Epithelial cell of umbilical artery (primary cell): ENCODE measurements around the gene CLP1. TPM values are rescaled to one million over a fixed set of nuclear protein-coding genes. Genes with fewer than 3 reads are reported as not detected.

ENCODE experiments used
- total RNA-seq: library from RNA; depleted of rRNA; stranded (reverse); fragments of >200 nt; gene quantifications from 2 replicates; pipeline ENCODE4 v1.2.3, GENCODE V29; 2014

Gene CLP1
- 28.3 and 31.5 TPM in 2 replicates for total RNA-seq

DNA sequence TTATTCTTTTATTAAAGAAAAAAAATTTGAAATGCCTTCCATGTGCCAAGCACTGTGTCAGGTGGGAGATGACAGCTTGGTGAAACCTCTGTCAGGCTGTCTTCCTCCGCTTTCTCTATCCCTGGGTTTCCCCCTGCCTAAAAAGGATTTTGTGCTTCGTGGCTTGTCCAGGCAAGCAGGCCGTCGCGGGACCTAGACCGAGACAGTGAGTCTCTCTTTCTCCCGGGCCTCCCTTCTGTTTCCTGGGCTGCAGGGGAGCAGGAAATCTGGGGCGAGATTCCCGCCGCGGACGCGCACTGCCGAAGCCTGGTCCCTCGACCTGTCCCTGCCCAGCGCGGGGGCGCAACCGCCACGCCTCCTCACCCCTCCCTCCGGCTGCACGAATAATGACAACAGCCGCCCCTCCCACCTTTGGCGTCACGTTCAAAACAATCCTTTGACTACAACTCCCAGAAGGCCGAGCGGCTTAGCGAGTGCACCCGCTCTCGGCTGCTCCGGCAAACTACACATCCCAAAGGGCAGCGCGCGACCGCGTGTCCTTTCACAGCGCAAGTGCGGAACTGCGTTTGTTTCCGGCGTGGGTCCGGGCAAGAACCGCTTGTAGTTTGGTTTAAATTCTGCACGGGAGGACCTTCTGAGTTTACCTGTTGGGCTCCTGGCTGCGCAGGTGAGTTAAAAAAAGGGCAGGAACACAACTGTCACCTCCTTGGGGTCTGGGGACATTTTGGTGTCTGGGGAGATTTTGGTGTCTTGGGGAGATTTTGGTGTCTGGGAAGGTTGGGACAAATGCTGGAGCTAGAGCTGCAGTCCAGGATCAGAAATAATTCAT lies at the start of gene CLP1:
Gene CLP1, plus strand, starts transcription at position 569 of the 829 bp plus-strand sequence. CDS start 1,715 bp downstream, outside the sequence.

DNA sequence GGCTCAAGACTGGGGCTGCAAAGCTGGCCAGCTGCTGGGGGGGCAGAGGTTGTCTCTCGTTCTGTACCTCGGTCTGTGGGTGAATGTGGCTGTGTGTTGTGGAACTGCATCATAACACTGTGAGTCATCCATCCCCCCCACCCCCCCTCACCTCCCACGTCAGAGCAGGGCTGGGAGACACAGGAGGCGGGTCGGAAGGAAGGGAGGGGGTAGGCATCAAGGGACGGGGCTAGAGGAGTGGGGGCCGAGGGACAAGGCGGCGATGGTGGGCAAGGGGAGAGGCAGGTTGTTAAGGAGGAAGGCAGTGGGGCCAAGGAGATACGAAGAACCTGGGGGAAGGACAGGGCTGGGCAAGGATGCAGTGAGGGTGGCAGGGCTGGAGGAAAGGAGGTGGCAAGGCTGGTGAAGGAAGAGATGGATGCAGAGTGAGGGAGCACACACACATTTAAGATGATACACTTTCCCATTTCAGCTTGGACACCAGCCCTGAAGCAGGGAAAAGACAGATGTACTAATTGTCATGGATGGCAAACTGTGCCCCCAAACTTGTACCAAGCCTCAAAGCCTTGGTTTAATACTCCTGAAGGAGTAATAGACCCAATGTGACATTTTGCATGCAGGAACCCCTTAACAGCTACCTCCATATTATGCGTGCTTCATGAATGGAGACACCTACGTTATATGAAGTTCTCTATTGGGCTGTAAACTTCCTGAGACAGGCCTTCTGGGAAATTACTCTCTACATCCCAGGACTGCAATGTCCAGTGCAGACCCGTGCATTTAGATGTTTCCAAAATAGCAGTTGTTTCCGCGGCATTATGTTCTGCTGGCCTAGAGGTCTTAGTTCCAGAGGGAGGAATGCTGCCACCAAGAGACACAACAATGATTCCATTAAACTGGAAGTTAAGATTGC lies 7.5 kb upstream of the CLP1 start, which contains the start of gene YPEL4:
Gene YPEL4, minus strand, starts transcription at position 87 of the 913 bp plus-strand sequence. CDS start 2,805 bp downstream, outside the sequence.

DNA sequence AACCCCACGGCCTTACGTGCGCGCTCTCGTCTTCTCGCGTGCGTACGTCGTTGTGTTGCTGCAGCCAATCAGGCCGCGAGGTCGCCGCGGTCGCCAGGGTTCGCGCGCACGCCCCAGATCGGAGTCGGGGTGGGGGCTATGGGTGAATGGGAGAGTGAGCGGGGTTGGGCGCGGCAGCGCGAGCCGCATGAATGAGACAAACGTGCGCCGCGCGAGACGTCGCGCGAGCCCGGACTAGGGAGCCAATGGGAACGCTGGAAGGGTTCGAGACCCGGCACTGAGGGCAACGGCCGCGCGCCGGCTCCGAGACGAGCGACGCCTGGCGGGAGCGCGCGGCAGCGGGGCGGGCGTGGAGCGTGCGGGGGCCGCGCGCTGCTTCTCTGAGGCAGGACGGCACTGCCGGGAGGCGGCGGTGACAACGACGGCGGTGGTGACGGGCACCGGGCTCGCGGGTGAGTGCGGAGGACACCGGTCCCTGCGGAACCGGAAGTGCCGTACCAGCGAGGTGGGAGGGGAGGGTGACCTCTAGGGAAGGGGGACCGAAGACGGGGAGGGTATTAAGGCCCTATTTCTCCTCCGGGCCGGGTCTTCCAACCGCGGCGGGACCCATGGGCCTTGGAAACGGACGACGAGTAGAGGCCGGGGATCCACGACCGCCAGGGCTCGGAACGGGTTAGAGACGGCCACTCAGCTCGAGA lies 10.3 kb downstream of the CLP1 start, which contains the start of gene ZDHHC5:
Gene ZDHHC5, plus strand, starts transcription at position 379 of the 698 bp plus-strand sequence. CDS start 4,977 bp downstream, outside the sequence.

Other genes with a start within 250 kb of the CLP1 start
- gene SLC43A3, start 230.6 kb upstream of the CLP1 start, total RNA-seq = 75.7 and 82.2 TPM in 2 replicates
- under 0.01 and 0.15 TPM in 2 replicates for gene RTN4RL2, start 197.2 kb upstream of the CLP1 start, total RNA-seq
- gene SLC43A1, start 142.1 kb upstream of the CLP1 start, total RNA-seq = 13.6 and 17.2 TPM in 2 replicates
- gene TIMM10, start 127.0 kb upstream of the CLP1 start, total RNA-seq = 65.0 and 81.3 TPM in 2 replicates
- not detected in 2 replicates for gene SMTNL1, start 120.2 kb upstream of the CLP1 start, total RNA-seq
- gene UBE2L6, start 90.1 kb upstream of the CLP1 start, total RNA-seq = 17.9 and 76.9 TPM in 2 replicates
- gene SERPING1, start 60.1 kb upstream of the CLP1 start, total RNA-seq = under 0.01 and 0.46 TPM in 2 replicates
- gene YPEL4, start 7.8 kb upstream of the CLP1 start, total RNA-seq = under 0.01 TPM in 1 of 2 replicates, not detected in the other
- gene ZDHHC5, start 10.4 kb downstream of the CLP1 start, total RNA-seq = 24.7 and 33.3 TPM in 2 replicates
- 19.5 and 19.8 TPM in 2 replicates for gene MED19, start 54.5 kb downstream of the CLP1 start, total RNA-seq
- 44.2 and 53.6 TPM in 2 replicates for gene TMX2, start 54.8 kb downstream of the CLP1 start, total RNA-seq
- gene SELENOH, start 83.7 kb downstream of the CLP1 start, total RNA-seq = 106 and 115 TPM in 2 replicates
- not detected in 2 replicates for gene BTBD18, start 94.1 kb downstream of the CLP1 start, total RNA-seq
- gene CTNND1, start 104.0 kb downstream of the CLP1 start, total RNA-seq = 172 and 178 TPM in 2 replicates